H9 (cell line): ENCODE measurements around the gene ARF1. TPM values are rescaled to one million over a fixed set of nuclear protein-coding genes. Genes with fewer than 3 reads are reported as not detected.
A peak's percentile ranks its signal among the peaks of the same experiment; 100 is the strongest.

Experiments
- DNase-seq: peaks from one replicate; pipeline ENCODE4 v3.0.0-alpha.2; 2017
- H2AFZ ChIP-seq: one replicate; pipeline ENCODE4 v1.6.1; 2013; ENCODE audit warnings: mild to moderate bottlenecking, low read length, control low read depth, moderate library complexity
- H2AK5ac ChIP-seq: 2 replicates; pipeline ENCODE4 v1.6.1; 2013; ENCODE audit warnings: low read length, control low read depth, mixed read lengths; ENCODE audit not compliant: insufficient read length
- H2BK120ac ChIP-seq: one replicate; pipeline ENCODE4 v1.6.1; 2013; ENCODE audit warnings: low read depth, mild to moderate bottlenecking, low read length, control low read depth, inconsistent platforms; ENCODE audit not compliant: poor library complexity, severe bottlenecking
- H2BK12ac ChIP-seq: 2 replicates; pipeline ENCODE4 v1.6.1; 2013; ENCODE audit warnings: low read length, control low read depth, mixed read lengths, low read depth; ENCODE audit not compliant: insufficient read length
- H2BK15ac ChIP-seq: 2 replicates; pipeline ENCODE4 v1.6.1; 2013; ENCODE audit warnings: low read depth, low read length, control low read depth
- H2BK20ac ChIP-seq: one replicate; pipeline ENCODE4 v1.6.1; 2013; ENCODE audit warnings: low read depth, mild to moderate bottlenecking, low read length, control low read depth, inconsistent platforms; ENCODE audit not compliant: poor library complexity, severe bottlenecking
- H2BK5ac ChIP-seq: 2 replicates; pipeline ENCODE4 v1.6.1; 2013; ENCODE audit warnings: low read length, control low read depth, mixed read lengths; ENCODE audit not compliant: insufficient read length
- H3K14ac ChIP-seq: 2 replicates; pipeline ENCODE4 v1.6.1; 2013; ENCODE audit warnings: low read length, control low read depth; ENCODE audit not compliant: insufficient read depth
- H3K18ac ChIP-seq: 2 replicates; pipeline ENCODE4 v1.6.1; 2013; ENCODE audit warnings: low read depth, mild to moderate bottlenecking, mixed read lengths, low read length, control low read depth; ENCODE audit not compliant: insufficient read length
- H3K23ac ChIP-seq: 2 replicates; pipeline ENCODE4 v1.6.1; 2013; ENCODE audit warnings: low read length, control low read depth, mixed read lengths, low read depth; ENCODE audit not compliant: insufficient read length
- H3K23me2 ChIP-seq: 2 replicates; pipeline ENCODE4 v1.6.1; 2013; ENCODE audit warnings: low read depth, mild to moderate bottlenecking, mixed read lengths, low read length, control low read depth; ENCODE audit not compliant: insufficient read length, poor library complexity, severe bottlenecking
- H3K27ac ChIP-seq: 2 replicates; pipeline ENCODE4 v1.5.1; 2013; ENCODE audit warnings: low read length, control low read depth, mixed read lengths, low read depth; ENCODE audit not compliant: insufficient read length
- H3K27me3 ChIP-seq: 2 replicates; pipeline ENCODE4 v1.6.1; 2013; ENCODE audit warnings: low read length, control low read depth, inconsistent platforms; ENCODE audit not compliant: insufficient read depth
- H3K4ac ChIP-seq: 2 replicates; pipeline ENCODE4 v1.6.1; 2013; ENCODE audit warnings: low read depth, mild to moderate bottlenecking, control low read depth, inconsistent platforms, low read length, moderate library complexity
- H3K4me1 ChIP-seq: 2 replicates; pipeline ENCODE4 v1.6.1; 2013; ENCODE audit warnings: low read length, control low read depth, inconsistent platforms; ENCODE audit not compliant: insufficient read depth
- H3K4me2 ChIP-seq: 2 replicates; pipeline ENCODE4 v1.6.1; 2013; ENCODE audit warnings: low read length, control low read depth, mixed read lengths; ENCODE audit not compliant: insufficient read length, insufficient read depth
- H3K56ac ChIP-seq: 2 replicates; pipeline ENCODE4 v1.6.1; 2013; ENCODE audit warnings: low read depth, mild to moderate bottlenecking, mixed read lengths, low read length, control low read depth; ENCODE audit not compliant: insufficient read length
- H3K79me1 ChIP-seq: 2 replicates; pipeline ENCODE4 v1.6.1; 2013; ENCODE audit warnings: low read depth, mild to moderate bottlenecking, moderate library complexity, low read length, control low read depth, inconsistent platforms; ENCODE audit not compliant: insufficient read depth, poor library complexity, severe bottlenecking
- H3K79me2 ChIP-seq: 2 replicates; pipeline ENCODE4 v1.6.1; 2013; ENCODE audit warnings: low read length, control low read depth, inconsistent platforms; ENCODE audit not compliant: insufficient read depth
- H3K9ac ChIP-seq: 2 replicates; pipeline ENCODE4 v1.6.1; 2013; ENCODE audit warnings: low read length, control low read depth, mixed read lengths; ENCODE audit not compliant: insufficient read length; ENCODE audit errors: extremely low read depth
- H3K9me3 ChIP-seq: one replicate; pipeline ENCODE4 v1.6.1; 2013; ENCODE audit warnings: low read depth, low read length, inconsistent platforms; ENCODE audit not compliant: control insufficient read depth
- H3T11ph ChIP-seq: one replicate; pipeline ENCODE4 v1.6.1; 2013; ENCODE audit warnings: mild to moderate bottlenecking, low read length, control low read depth, inconsistent platforms
- H4K20me1 ChIP-seq: one replicate; pipeline ENCODE4 v1.6.1; 2013; ENCODE audit not compliant: control insufficient read depth, insufficient read length, insufficient read depth
- H4K5ac ChIP-seq: 2 replicates; pipeline ENCODE4 v1.6.1; 2013; ENCODE audit warnings: low read depth, mild to moderate bottlenecking, mixed read lengths, low read length, control low read depth; ENCODE audit not compliant: insufficient read length
- H4K8ac ChIP-seq: replicated peaks from 2 replicates; pipeline ENCODE4 v1.6.1; 2013; ENCODE audit warnings: low read length, control low read depth, mixed read lengths, low read depth; ENCODE audit not compliant: insufficient read length
- H4K91ac ChIP-seq: 2 replicates; pipeline ENCODE4 v1.6.1; 2013; ENCODE audit warnings: low read depth, mild to moderate bottlenecking, moderate library complexity, mixed read lengths, low read length, control low read depth; ENCODE audit not compliant: insufficient read length
- H3K27ac Mint-ChIP-seq, 3 experiments: 2 replicates in 2 of 3; 3 replicates in 1 of 3; pipeline ENCODE4 v1.8.0; 2020 to 2021; ENCODE audit warnings: mixed read lengths in 3 of 3, mild to moderate bottlenecking in 1 of 3, moderate library complexity in 1 of 3
- H3K27me3 Mint-ChIP-seq: 2 replicates; pipeline ENCODE4 v1.8.0; 2021; ENCODE audit warnings: low read depth, mild to moderate bottlenecking, moderate library complexity, mixed read lengths
- H3K36me3 Mint-ChIP-seq, 3 experiments: 2 replicates in 2 of 3; 3 replicates in 1 of 3; pipeline ENCODE4 v1.8.0; 2020 to 2021; ENCODE audit warnings: low read depth in 3 of 3, mixed read lengths in 3 of 3; ENCODE audit not compliant: insufficient read depth in 1 of 3
- H3K4me1 Mint-ChIP-seq, 2 experiments: 2 replicates each; pipeline ENCODE4 v1.8.0; 2020; ENCODE audit warnings: mixed read lengths in 2 of 2
- H3K4me3 Mint-ChIP-seq, 2 experiments: 2 replicates in 1 of 2; 3 replicates in 1 of 2; pipeline ENCODE4 v1.8.0; 2020 to 2021; ENCODE audit warnings: mild to moderate bottlenecking in 2 of 2, mixed read lengths in 2 of 2, moderate library complexity in 1 of 2
- H3K9me3 Mint-ChIP-seq, 2 experiments: 2 replicates in 1 of 2; 3 replicates in 1 of 2; pipeline ENCODE4 v1.8.0; 2020; ENCODE audit warnings: mild to moderate bottlenecking in 2 of 2, mixed read lengths in 2 of 2, moderate library complexity in 1 of 2
- WGBS: extraction: QIAGEN DNeasy Blood & Tissue Kit; methylation state at CpG from one replicate; pipeline ENCODE4 v1.1.7; 2013; ENCODE audit warnings: missing lambda C conversion rate, low lambda C conversion rate, mixed read lengths; ENCODE audit not compliant: insufficient read length; ENCODE audit errors: extremely low coverage; 5-methylcytosine and 5-hydroxymethylcytosine counted together
- total RNA-seq: library from RNA; stranded (reverse); gene quantifications from 2 replicates; pipeline ENCODE4 v1.2.1, GENCODE V29; 2021
- TF ChIP-seq, protein P1 (sequence below): fragments of 200-600 bp; sonication (generic); conservative IDR thresholded peaks from 3 replicates; pipeline ENCODE4 v1.8.0; 2021; ENCODE audit warnings: antibody characterized with exemption, mild to moderate bottlenecking

Gene ARF1
- total RNA-seq, 1 experiment from 2014 or later = 258 TPM

DNA sequence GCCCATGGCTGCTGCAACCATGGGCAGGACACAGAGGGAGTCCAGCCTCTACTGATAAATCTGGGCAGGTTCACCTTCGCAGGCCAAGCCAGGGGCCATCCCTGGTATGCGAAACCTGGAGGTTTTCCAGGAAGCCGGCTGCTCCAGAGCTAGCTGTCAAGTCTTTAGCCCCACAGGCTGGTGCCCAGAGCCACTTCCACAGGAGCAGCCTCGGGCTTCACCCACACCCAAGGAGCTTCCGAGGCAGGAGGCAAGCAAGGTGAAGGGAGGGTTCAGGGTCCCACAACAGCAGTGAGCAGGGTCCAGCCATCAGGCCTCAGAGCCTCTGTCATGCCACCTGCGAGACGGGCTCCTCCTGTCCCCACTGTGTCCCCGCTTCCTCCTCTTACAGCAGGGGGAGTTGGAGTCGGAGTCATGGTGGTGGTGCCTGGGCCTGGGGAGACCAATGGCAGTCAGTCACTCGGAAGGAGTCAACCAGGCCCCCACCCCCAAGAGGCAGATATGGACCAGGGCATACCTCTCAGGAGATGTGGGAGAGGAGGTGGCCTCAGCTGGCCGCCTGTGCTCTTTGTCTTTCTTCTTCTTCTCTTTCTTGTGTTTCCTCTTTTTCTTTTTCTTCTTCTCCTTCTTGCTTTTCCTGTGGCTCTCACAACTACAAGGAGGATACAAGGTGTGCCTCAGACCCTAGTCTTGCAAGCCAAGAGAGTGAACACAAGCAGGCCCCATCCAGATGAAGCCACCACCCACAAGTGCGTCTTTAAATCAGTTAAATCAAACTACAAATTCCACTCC lies 18.5 kb downstream of the ARF1 start:
- Histone ChIP-seq H3K56ac (no peak overlapping the region), H3K23ac (no peak overlapping the region), H2BK120ac (no peak overlapping the region), H2AK5ac (no peak overlapping the region), H4K20me1 (no peaks in the 10 kb centered on the region), H3K4me1 (no peaks in the 10 kb centered on the region), H3K9me3 (no peaks in the 10 kb centered on the region), H3K79me2 (peaks cover 5% of the 10 kb centered on the region; the same call in 1 of the 2 replicates), H3K9ac (no peak overlapping the region), H2BK15ac (no peak overlapping the region), H2BK20ac (no peak overlapping the region), H2BK5ac (no peak overlapping the region), H3K14ac (no peak overlapping the region), H3K23me2 (peaks cover 5% of the 10 kb centered on the region), H3K18ac (no peak overlapping the region), H4K91ac (no peak overlapping the region), H3K4ac (no peak overlapping the region), H3K27ac (no peak overlapping the region), H3K27me3 (no peaks in the 10 kb centered on the region), H3T11ph (no peak overlapping the region), H4K8ac (no peak overlapping the region), H4K5ac (no peak overlapping the region), H2BK12ac (no peak overlapping the region), H2AFZ (no peak overlapping the region), H3K4me2 (no peak overlapping the region), H3K79me1 (no peaks in the 10 kb centered on the region)
- WGBS = no CpG with 5 or more reads among the region's 12 CpGs
- Mint-ChIP-seq H3K27me3 (peaks cover 3% of the 10 kb centered on the region; the same call in 1 of the 2 replicates), H3K9me3 (no peaks in the 10 kb centered on the region), H3K36me3 (peaks cover 24 to 53% (median 42%) of the 10 kb centered on the region in 3 experiments; a peak in 6 of 7 replicates), H3K4me3 (peak overlapping the region; percentile 82 to 95), H3K27ac (no peak overlapping the region), H3K4me1 (peaks cover 11 to 12% of the 10 kb centered on the region in 2 experiments)
- no peak for DNase-seq
- TF ChIP-seq, protein P1, sequence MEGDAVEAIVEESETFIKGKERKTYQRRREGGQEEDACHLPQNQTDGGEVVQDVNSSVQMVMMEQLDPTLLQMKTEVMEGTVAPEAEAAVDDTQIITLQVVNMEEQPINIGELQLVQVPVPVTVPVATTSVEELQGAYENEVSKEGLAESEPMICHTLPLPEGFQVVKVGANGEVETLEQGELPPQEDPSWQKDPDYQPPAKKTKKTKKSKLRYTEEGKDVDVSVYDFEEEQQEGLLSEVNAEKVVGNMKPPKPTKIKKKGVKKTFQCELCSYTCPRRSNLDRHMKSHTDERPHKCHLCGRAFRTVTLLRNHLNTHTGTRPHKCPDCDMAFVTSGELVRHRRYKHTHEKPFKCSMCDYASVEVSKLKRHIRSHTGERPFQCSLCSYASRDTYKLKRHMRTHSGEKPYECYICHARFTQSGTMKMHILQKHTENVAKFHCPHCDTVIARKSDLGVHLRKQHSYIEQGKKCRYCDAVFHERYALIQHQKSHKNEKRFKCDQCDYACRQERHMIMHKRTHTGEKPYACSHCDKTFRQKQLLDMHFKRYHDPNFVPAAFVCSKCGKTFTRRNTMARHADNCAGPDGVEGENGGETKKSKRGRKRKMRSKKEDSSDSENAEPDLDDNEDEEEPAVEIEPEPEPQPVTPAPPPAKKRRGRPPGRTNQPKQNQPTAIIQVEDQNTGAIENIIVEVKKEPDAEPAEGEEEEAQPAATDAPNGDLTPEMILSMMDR = no peak
